Right atrium auricular region (tissue), 2 donors: ENCODE measurements around the gene INAFM1. TPM values are rescaled to one million over a fixed set of nuclear protein-coding genes. Genes with fewer than 3 reads are reported as not detected.

Experiments
- DNase-seq: peaks from one replicate; pipeline ENCODE4 v3.0.0-alpha.2; 2019; ENCODE audit warnings: low spot score
- H3K27ac ChIP-seq, 2 donors: fragments of 200-600 bp; sonication (generic); 1 replicate in 1 of 2; 2 replicates in 1 of 2; pipeline ENCODE4 v1.5.1; 2016 to 2019
- H3K27me3 ChIP-seq, 2 donors: fragments of 200-600 bp; sonication (generic); one replicate each; pipeline versions ENCODE4 v1.5.1 to v1.6.0; 2017 to 2019
- H3K36me3 ChIP-seq: fragments of 200-600 bp; sonication (generic); one replicate; pipeline ENCODE4 v1.5.1; 2016
- H3K4me1 ChIP-seq, 2 donors: fragments of 200-600 bp; sonication (generic); one replicate each; pipeline versions ENCODE4 v1.5.1 to v1.6.0; 2017 to 2019
- H3K4me3 ChIP-seq, 2 donors: fragments of 200-600 bp; sonication (generic); 1 replicate in 1 of 2; 2 replicates in 1 of 2; pipeline ENCODE4 v1.5.1; 2017 to 2019; ENCODE audit warnings: mild to moderate bottlenecking in 1 of 2, moderate library complexity in 1 of 2
- H3K9me3 ChIP-seq, 2 donors: fragments of 200-600 bp; sonication (generic); one replicate each; pipeline ENCODE4 v1.5.1; 2019
- total RNA-seq, 2 donors: library from RNA; depleted of rRNA; stranded (reverse); fragments of >200 nt; gene quantifications; one replicate each; pipeline ENCODE4 v1.1.0, GENCODE V29; 2016
- TF ChIP-seq, protein P1 (sequence below), 2 donors: fragments of 200-600 bp; sonication (generic); IDR thresholded peaks; one replicate each; pipeline ENCODE4 v1.5.1; 2019; ENCODE audit warnings: antibody characterized with exemption in 2 of 2

Gene INAFM1
- total RNA-seq, 2 donors from 2014 or later = 1.9 to 7.0 TPM

DNA sequence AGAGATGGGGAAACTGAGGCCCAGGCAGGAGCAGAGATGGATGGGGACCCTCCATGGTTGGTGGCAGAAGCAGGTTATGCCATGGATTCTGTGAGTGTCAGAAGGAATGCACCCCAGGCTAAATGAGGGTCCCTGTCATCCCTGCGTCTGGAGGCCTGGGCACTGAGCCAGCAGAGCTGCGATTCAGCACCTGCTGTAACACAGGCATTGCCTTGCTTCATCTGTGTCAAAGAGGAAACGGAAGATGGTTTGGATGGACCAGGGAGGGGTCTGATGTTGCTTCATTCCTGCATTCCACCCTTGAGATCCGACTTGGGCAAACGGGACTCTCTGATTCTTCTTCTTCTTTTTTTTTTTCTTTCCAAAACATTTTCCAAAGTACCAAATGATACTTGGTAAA is 36.1 kb downstream of the INAFM1 start:
- Histone ChIP-seq H3K27me3 (no peaks in the 10 kb centered on the region), H3K36me3 (no peaks in the 10 kb centered on the region), H3K4me1 (no peaks in the 10 kb centered on the region), H3K9me3 (peaks cover 0 to 5% of the 10 kb centered on the region in 2 donors), H3K4me3 (peak overlapping the region in 1 of 2 donors; percentile 33), H3K27ac (peak overlapping the region in 1 of 2 donors; percentile 11)
- DNase-seq = no peak
- TF ChIP-seq, protein P1, sequence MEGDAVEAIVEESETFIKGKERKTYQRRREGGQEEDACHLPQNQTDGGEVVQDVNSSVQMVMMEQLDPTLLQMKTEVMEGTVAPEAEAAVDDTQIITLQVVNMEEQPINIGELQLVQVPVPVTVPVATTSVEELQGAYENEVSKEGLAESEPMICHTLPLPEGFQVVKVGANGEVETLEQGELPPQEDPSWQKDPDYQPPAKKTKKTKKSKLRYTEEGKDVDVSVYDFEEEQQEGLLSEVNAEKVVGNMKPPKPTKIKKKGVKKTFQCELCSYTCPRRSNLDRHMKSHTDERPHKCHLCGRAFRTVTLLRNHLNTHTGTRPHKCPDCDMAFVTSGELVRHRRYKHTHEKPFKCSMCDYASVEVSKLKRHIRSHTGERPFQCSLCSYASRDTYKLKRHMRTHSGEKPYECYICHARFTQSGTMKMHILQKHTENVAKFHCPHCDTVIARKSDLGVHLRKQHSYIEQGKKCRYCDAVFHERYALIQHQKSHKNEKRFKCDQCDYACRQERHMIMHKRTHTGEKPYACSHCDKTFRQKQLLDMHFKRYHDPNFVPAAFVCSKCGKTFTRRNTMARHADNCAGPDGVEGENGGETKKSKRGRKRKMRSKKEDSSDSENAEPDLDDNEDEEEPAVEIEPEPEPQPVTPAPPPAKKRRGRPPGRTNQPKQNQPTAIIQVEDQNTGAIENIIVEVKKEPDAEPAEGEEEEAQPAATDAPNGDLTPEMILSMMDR (IDR thresholded peaks at IDR 0.05) = no peak

DNA sequence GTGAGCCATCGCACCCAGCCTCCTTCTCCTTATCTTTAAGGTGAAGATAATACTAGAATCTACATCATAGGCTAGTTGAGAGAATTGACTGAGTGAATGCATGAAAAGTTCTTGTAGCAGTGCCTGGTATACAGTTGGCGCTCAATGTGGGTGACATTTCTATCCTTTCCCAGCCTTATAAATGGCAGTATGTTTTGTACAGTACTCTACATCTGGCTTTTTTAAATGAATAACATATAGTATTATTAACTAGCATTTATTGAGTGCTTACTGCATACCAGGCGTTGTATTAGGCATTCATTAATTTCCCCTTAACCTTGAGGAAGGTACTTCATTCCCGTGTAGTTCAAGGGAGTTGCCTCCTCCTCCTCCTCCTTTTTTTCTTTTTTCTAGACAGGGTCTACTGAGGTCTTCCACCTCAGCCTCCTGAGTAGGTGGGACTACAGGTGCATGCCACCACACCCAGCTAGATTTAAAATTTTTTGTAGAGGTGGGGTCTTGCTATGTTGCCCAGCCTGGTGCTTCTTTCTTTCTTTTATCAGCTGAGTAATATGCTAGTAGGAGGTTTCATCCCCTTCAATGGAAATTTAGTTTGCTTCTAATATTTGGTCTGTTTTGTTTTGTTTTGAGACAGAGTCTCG is 37.8 kb downstream of the INAFM1 start:
- Histone ChIP-seq H3K9me3 (peaks cover 0 to 5% of the 10 kb centered on the region in 2 donors), H3K4me1 (no peaks in the 10 kb centered on the region), H3K4me3 (peak overlapping the region in 1 of 2 donors; percentile 33), H3K27me3 (no peaks in the 10 kb centered on the region), H3K36me3 (no peaks in the 10 kb centered on the region), H3K27ac (no peak overlapping the region)
- TF ChIP-seq, protein P1 (IDR thresholded peaks at IDR 0.05) = no peak
- no peak for DNase-seq

DNA sequence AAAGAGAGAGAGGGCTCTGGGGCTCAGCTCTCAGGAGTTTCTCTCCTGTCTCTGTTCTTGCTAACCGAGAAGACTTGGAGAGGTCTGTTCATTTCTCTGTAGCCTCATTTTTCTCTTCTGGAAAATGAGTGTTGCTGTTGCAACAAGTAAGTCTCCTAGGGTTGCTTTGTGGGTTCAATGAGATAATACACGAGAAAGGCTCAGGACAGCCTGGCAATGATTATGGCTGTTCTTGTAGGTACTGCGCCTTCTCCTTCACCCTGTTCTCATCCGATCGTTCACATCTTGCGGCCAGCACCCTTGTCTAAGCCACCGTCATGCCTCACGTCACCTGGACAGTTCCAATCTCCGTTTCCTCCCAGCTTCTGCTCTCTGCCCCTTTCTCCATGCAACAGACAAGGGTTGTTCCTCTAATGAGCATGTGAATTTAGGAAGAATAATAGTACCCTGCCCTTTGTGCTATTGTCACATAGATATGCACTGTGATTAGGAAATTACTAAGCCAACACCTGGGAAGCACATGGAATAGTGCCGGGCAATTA is 39.1 kb downstream of the INAFM1 start:
- H3K4me1 ChIP-seq = no peaks in the 10 kb centered on the region
- H3K27me3 ChIP-seq = no peaks in the 10 kb centered on the region
- H3K9me3 ChIP-seq = peaks cover 0 to 5% of the 10 kb centered on the region in 2 donors
- H3K36me3 ChIP-seq = no peaks in the 10 kb centered on the region
- no peak overlapping the region for H3K27ac ChIP-seq
- no peak for DNase-seq
- TF ChIP-seq, protein P1 (IDR thresholded peaks at IDR 0.05) = no peak
- no peak overlapping the region for H3K4me3 ChIP-seq

DNA sequence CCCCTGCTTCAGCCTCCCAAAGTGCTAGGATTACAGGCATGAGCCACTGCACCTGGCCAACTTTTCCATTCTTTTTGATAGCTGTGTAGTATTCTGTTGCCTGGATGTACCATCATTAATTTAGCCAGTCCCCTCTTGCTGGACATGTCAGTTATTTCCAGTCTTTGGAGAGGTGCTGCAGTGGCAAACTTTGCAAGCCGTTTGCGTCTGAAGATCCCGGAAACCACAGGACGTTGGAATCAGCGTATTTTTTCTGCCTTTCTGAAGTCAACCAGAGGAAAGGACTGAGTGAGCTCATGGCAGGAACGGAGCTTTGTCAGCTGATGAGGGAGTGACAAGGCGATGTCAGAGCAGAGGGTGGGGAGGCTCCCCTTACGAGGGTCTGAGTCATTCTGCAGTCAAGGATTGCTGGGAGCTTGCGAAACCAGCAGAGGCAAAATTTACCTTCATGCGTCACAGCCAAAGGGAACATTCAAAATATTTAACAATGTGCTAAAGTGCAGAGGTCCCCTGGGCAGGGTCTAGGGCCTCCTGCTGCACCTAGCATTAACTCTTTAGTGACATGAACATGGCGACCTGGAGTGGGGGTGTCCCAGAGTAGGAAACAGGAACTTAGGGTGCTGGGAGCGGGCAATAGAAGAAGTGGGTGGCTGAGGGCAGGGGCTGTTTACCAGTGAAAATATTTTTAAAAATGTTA is 40.6 kb downstream of the INAFM1 start:
- Histone ChIP-seq H3K9me3 (peaks cover 0 to 5% of the 10 kb centered on the region in 2 donors), H3K4me3 (no peak overlapping the region), H3K36me3 (no peaks in the 10 kb centered on the region), H3K27ac (peak overlapping the region; percentile 28 to 29), H3K4me1 (no peaks in the 10 kb centered on the region), H3K27me3 (no peaks in the 10 kb centered on the region)
- DNase-seq = peak; percentile 79
- TF ChIP-seq, protein P1 (IDR thresholded peaks at IDR 0.05) = no peak

DNA sequence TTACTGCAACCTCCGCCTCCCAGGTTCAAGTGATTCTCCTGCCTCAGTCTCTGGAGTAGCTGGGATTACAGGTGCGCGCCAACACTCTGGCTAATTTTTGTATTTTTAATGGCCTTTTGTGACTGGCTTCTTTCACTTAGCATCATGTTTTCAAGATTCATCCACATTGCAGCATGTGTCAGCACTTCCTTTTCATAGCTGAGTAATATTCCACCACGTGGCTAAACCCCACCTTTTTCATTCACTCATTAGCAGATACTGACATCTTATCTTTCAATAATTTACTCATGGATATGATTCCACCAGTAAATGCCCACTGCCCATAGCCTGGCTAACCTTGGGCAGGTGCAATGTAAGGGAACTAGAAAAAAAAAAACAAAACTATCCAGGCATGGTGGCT is 41.8 kb downstream of the INAFM1 start:
- H3K27ac ChIP-seq = no peak overlapping the region
- H3K9me3 ChIP-seq = peaks cover 0 to 5% of the 10 kb centered on the region in 2 donors
- H3K27me3 ChIP-seq = no peaks in the 10 kb centered on the region
- H3K36me3 ChIP-seq = no peaks in the 10 kb centered on the region
- no peak overlapping the region for H3K4me3 ChIP-seq
- no peak for DNase-seq
- TF ChIP-seq, protein P1 (IDR thresholded peaks at IDR 0.05) = no peak
- H3K4me1 ChIP-seq = no peaks in the 10 kb centered on the region
